ENCODE data around the gene SPC25.

The SPC25 gene

GRCh38 chr2:168835969-168836368 lies 54.3 kb downstream of the SPC25 start:
- no peak for DNase-seq

GRCh38 chr2:168831662-168832061 lies 58.6 kb downstream of the SPC25 start:
- DNase-seq = no peak

GRCh38 chr2:168830958-168831357 lies 59.3 kb downstream of the SPC25 start:
- DNase-seq = no peak

GRCh38 chr2:168825126-168825525 lies 65.1 kb downstream of the SPC25 start:
- DNase-seq = no peak

- DNase-seq = no peak
These were observed 68.2 kb downstream of the SPC25 start for GRCh38 chr2:168821992-168822391.

GRCh38 chr2:168821577-168821976 lies 68.7 kb downstream of the SPC25 start:
- DNase-seq = no peak

All from activated CD4-positive, alpha-beta T cell treated with anti-CD3 and anti-CD28 coated beads for 4 hours (primary cell).